ENCODE measurements around the gene PRLHR. TPM values are rescaled to one million over a fixed set of nuclear protein-coding genes. Genes with fewer than 3 reads are reported as not detected.

Gene PRLHR
- total RNA-seq, 5 donors from 2014 or later (not counting 1 experiment from before 2014, with no cell fraction given): not detected

GRCh38 chr10:118562851-118563250 lies 32.6 kb downstream of the PRLHR start:
- H3K4me3 ChIP-seq (ENCODE audit: control insufficient read depth in 1 of 2, extremely low read depth in 1 of 2, low read length in 1 of 2): no peak overlapping the region
- no peaks in the 10 kb centered on the region for H3K36me3 ChIP-seq (ENCODE audit: control insufficient read depth in 2 of 2, extremely low read depth in 1 of 2, insufficient read depth in 1 of 2, low read length in 1 of 2)
- H3K27ac ChIP-seq (ENCODE audit: low read length): no peak overlapping the region
- Mint-ChIP-seq H3K9me3 (peaks cover 0 to 9% (median 3%) of the 10 kb centered on the region in 3 donors), H3K4me1 (no peaks in the 10 kb centered on the region), H3K36me3 (no peaks in the 10 kb centered on the region), H3K4me3 (no peak overlapping the region), H3K27ac (no peak overlapping the region), H3K27me3 (peaks cover 15% of the 10 kb centered on the region in 2 donors)
- H3K27me3 ChIP-seq (replicated peaks in 1 of 2; ENCODE audit: control insufficient read depth in 2 of 2, extremely low read depth in 1 of 2, insufficient read depth in 2 of 2, low read length in 1 of 2): peaks cover 0 to 14% of the 10 kb centered on the region in 2 experiments
- POLR2A ChIA-PET: no interaction called here
- no CpG with 5 or more reads among the region's 1 CpG for WGBS (ENCODE audit: insufficient coverage)
- DNase-seq (no peak), ATAC-seq (replicated peaks in 1 of 4) (no peak)
- peaks cover 0 to 3% of the 10 kb centered on the region in 2 experiments for H3K4me1 ChIP-seq (ENCODE audit: control insufficient read depth in 1 of 2, extremely low read depth in 1 of 2, insufficient read depth in 2 of 2, low read length in 2 of 2)
- CTCF ChIA-PET: interaction anchor here (0.7 to 1.0 kb wide), 2 partner anchors 15 to 158 kb away, joined by 3 to 5 read pairs; no protein-coding TSS in a partner anchor
- H3K9me3 ChIP-seq: no peaks in the 10 kb centered on the region

- no peak overlapping the region for H3K4me3 Mint-ChIP-seq
- H3K9me3 ChIP-seq: no peaks in the 10 kb centered on the region
- no peaks in the 10 kb centered on the region for H3K4me1 ChIP-seq (ENCODE audit: control insufficient read depth in 1 of 2, extremely low read depth in 1 of 2, insufficient read depth in 2 of 2, low read length in 2 of 2)
- H3K27me3 ChIP-seq (replicated peaks in 1 of 2; ENCODE audit: control insufficient read depth in 2 of 2, extremely low read depth in 1 of 2, insufficient read depth in 2 of 2, low read length in 1 of 2): peaks cover 0 to 7% of the 10 kb centered on the region in 2 experiments
- DNase-seq (no peak), ATAC-seq (replicated peaks in 1 of 4) (no peak)
- peaks cover 0 to 21% (median 3%) of the 10 kb centered on the region in 3 donors for H3K9me3 Mint-ChIP-seq
- ChIA-PET CTCF (no interaction called here), POLR2A (no interaction called here)
- peaks cover 3% of the 10 kb centered on the region for H3K36me3 Mint-ChIP-seq
- H3K27ac Mint-ChIP-seq: no peak overlapping the region
- H3K4me1 Mint-ChIP-seq: no peaks in the 10 kb centered on the region
- no peak overlapping the region for H3K4me3 ChIP-seq (ENCODE audit: control insufficient read depth in 1 of 2, extremely low read depth in 1 of 2, low read length in 1 of 2)
- 38% methylated on average over 2 of the region's 4 CpGs for WGBS (ENCODE audit: insufficient coverage)
- H3K27ac ChIP-seq (ENCODE audit: low read length): no peak overlapping the region
- peaks cover 35 to 45% of the 10 kb centered on the region in 2 donors for H3K27me3 Mint-ChIP-seq
- no peaks in the 10 kb centered on the region for H3K36me3 ChIP-seq (ENCODE audit: control insufficient read depth in 2 of 2, extremely low read depth in 1 of 2, insufficient read depth in 1 of 2, low read length in 1 of 2)
Measured at GRCh38 chr10:118557946-118558345, 37.5 kb downstream of the PRLHR start.

GRCh38 chr10:118551535-118552100 lies 43.8 kb downstream of the PRLHR start:
- Histone ChIP-seq H3K27me3 (replicated peaks in 1 of 2; ENCODE audit: control insufficient read depth in 2 of 2, extremely low read depth in 1 of 2, insufficient read depth in 2 of 2, low read length in 1 of 2) (peaks cover 0 to 10% of the 10 kb centered on the region in 2 experiments), H3K4me3 (ENCODE audit: control insufficient read depth in 1 of 2, extremely low read depth in 1 of 2, low read length in 1 of 2) (no peak overlapping the region), H3K9me3 (no peaks in the 10 kb centered on the region), H3K36me3 (ENCODE audit: control insufficient read depth in 2 of 2, extremely low read depth in 1 of 2, insufficient read depth in 1 of 2, low read length in 1 of 2) (no peaks in the 10 kb centered on the region), H3K27ac (ENCODE audit: low read length) (no peak overlapping the region), H3K4me1 (ENCODE audit: control insufficient read depth in 1 of 2, extremely low read depth in 1 of 2, insufficient read depth in 2 of 2, low read length in 2 of 2) (no peaks in the 10 kb centered on the region)
- H3K9me3 Mint-ChIP-seq: peaks cover 0 to 10% (median 0%) of the 10 kb centered on the region in 3 donors
- CTCF ChIA-PET: no interaction called here
- POLR2A ChIA-PET: no interaction called here
- no peak for ATAC-seq (replicated peaks in 1 of 4)
- peaks cover 3% of the 10 kb centered on the region for H3K36me3 Mint-ChIP-seq
- H3K4me1 Mint-ChIP-seq: no peaks in the 10 kb centered on the region
- H3K4me3 Mint-ChIP-seq: no peak overlapping the region
- peaks cover 40 to 52% of the 10 kb centered on the region in 2 donors for H3K27me3 Mint-ChIP-seq
- no peak overlapping the region for H3K27ac Mint-ChIP-seq
- DNase-seq: no peak
- WGBS (ENCODE audit: insufficient coverage): 37% methylated on average over 7 of the region's 10 CpGs

GRCh38 chr10:118547282-118547681 lies 48.2 kb downstream of the PRLHR start:
- no peak overlapping the region for H3K27ac ChIP-seq (ENCODE audit: low read length)
- 86% methylated on average over 2 of the region's 5 CpGs for WGBS (ENCODE audit: insufficient coverage)
- ChIA-PET POLR2A (no interaction called here), CTCF (interaction anchor here in 1 of 2 donors (1.0 kb wide), 1 partner anchor 8 kb away, joined by 3 read pairs; no protein-coding TSS in a partner anchor)
- no peak for ATAC-seq (replicated peaks in 1 of 4)
- no peaks in the 10 kb centered on the region for H3K36me3 Mint-ChIP-seq
- H3K27me3 ChIP-seq (replicated peaks in 1 of 2; ENCODE audit: control insufficient read depth in 2 of 2, extremely low read depth in 1 of 2, insufficient read depth in 2 of 2, low read length in 1 of 2): peaks cover 0 to 38% of the 10 kb centered on the region in 2 experiments
- H3K4me1 ChIP-seq (ENCODE audit: control insufficient read depth in 1 of 2, extremely low read depth in 1 of 2, insufficient read depth in 2 of 2, low read length in 2 of 2): peaks cover 0 to 4% of the 10 kb centered on the region in 2 experiments
- no peaks in the 10 kb centered on the region for H3K9me3 ChIP-seq
- H3K4me3 Mint-ChIP-seq: no peak overlapping the region
- no peaks in the 10 kb centered on the region for H3K9me3 Mint-ChIP-seq
- no peak overlapping the region for H3K27ac Mint-ChIP-seq
- H3K36me3 ChIP-seq (ENCODE audit: control insufficient read depth in 2 of 2, extremely low read depth in 1 of 2, insufficient read depth in 1 of 2, low read length in 1 of 2): no peaks in the 10 kb centered on the region
- no peak for DNase-seq
- H3K4me1 Mint-ChIP-seq: no peaks in the 10 kb centered on the region
- no peak overlapping the region for H3K4me3 ChIP-seq (ENCODE audit: control insufficient read depth in 1 of 2, extremely low read depth in 1 of 2, low read length in 1 of 2)
- H3K27me3 Mint-ChIP-seq: peaks cover 55 to 64% of the 10 kb centered on the region in 2 donors

GRCh38 chr10:118546479-118546878 lies 49.0 kb downstream of the PRLHR start:
- ChIA-PET CTCF (interaction anchor here in 1 of 2 donors (0.6 kb wide), 1 partner anchor 201 kb away, joined by 5 read pairs; no protein-coding TSS in a partner anchor), POLR2A (no interaction called here)
- Histone ChIP-seq H3K4me1 (ENCODE audit: control insufficient read depth in 1 of 2, extremely low read depth in 1 of 2, insufficient read depth in 2 of 2, low read length in 2 of 2) (peaks cover 0 to 4% of the 10 kb centered on the region in 2 experiments), H3K27ac (ENCODE audit: low read length) (no peak overlapping the region), H3K36me3 (ENCODE audit: control insufficient read depth in 2 of 2, extremely low read depth in 1 of 2, insufficient read depth in 1 of 2, low read length in 1 of 2) (no peaks in the 10 kb centered on the region), H3K4me3 (ENCODE audit: control insufficient read depth in 1 of 2, extremely low read depth in 1 of 2, low read length in 1 of 2) (no peak overlapping the region), H3K9me3 (no peaks in the 10 kb centered on the region), H3K27me3 (replicated peaks in 1 of 2; ENCODE audit: control insufficient read depth in 2 of 2, extremely low read depth in 1 of 2, insufficient read depth in 2 of 2, low read length in 1 of 2) (peaks cover 0 to 38% of the 10 kb centered on the region in 2 experiments)
- ATAC-seq (replicated peaks in 1 of 4) (no peak), DNase-seq (no peak)
- Mint-ChIP-seq H3K27ac (no peak overlapping the region), H3K4me3 (no peak overlapping the region), H3K4me1 (no peaks in the 10 kb centered on the region), H3K9me3 (no peaks in the 10 kb centered on the region), H3K36me3 (no peaks in the 10 kb centered on the region), H3K27me3 (peaks cover 58 to 64% of the 10 kb centered on the region in 2 donors)
- WGBS (ENCODE audit: insufficient coverage): no CpG with 5 or more reads among the region's 2 CpGs

GRCh38 chr10:118545381-118545780 lies 50.1 kb downstream of the PRLHR start:
- H3K36me3 Mint-ChIP-seq: no peaks in the 10 kb centered on the region
- peaks cover 0 to 4% of the 10 kb centered on the region in 2 experiments for H3K4me1 ChIP-seq (ENCODE audit: control insufficient read depth in 1 of 2, extremely low read depth in 1 of 2, insufficient read depth in 2 of 2, low read length in 2 of 2)
- no peak overlapping the region for H3K27ac ChIP-seq (ENCODE audit: low read length)
- H3K4me1 Mint-ChIP-seq: no peaks in the 10 kb centered on the region
- DNase-seq: no peak
- no peaks in the 10 kb centered on the region for H3K36me3 ChIP-seq (ENCODE audit: control insufficient read depth in 2 of 2, extremely low read depth in 1 of 2, insufficient read depth in 1 of 2, low read length in 1 of 2)
- ChIA-PET CTCF (no interaction called here), POLR2A (no interaction called here)
- no peak overlapping the region for H3K4me3 ChIP-seq (ENCODE audit: control insufficient read depth in 1 of 2, extremely low read depth in 1 of 2, low read length in 1 of 2)
- H3K27me3 ChIP-seq (replicated peaks in 1 of 2; ENCODE audit: control insufficient read depth in 2 of 2, extremely low read depth in 1 of 2, insufficient read depth in 2 of 2, low read length in 1 of 2): peaks cover 0 to 36% of the 10 kb centered on the region in 2 experiments
- WGBS (ENCODE audit: insufficient coverage): no CpG with 5 or more reads among the region's 1 CpG
- ATAC-seq (replicated peaks in 1 of 4): no peak
- H3K27ac Mint-ChIP-seq: no peak overlapping the region
- peaks cover 57% of the 10 kb centered on the region in 2 donors for H3K27me3 Mint-ChIP-seq
- H3K9me3 Mint-ChIP-seq: no peaks in the 10 kb centered on the region
- no peak overlapping the region for H3K4me3 Mint-ChIP-seq
- no peaks in the 10 kb centered on the region for H3K9me3 ChIP-seq
